ENCODE data around the gene WNT11.
"Not testable (repeated sequence)": the region's sequence is repeated elsewhere in the genome, so short reads cannot be mapped to it uniquely, and the experiment has no call there.

The WNT11 gene

DNA sequence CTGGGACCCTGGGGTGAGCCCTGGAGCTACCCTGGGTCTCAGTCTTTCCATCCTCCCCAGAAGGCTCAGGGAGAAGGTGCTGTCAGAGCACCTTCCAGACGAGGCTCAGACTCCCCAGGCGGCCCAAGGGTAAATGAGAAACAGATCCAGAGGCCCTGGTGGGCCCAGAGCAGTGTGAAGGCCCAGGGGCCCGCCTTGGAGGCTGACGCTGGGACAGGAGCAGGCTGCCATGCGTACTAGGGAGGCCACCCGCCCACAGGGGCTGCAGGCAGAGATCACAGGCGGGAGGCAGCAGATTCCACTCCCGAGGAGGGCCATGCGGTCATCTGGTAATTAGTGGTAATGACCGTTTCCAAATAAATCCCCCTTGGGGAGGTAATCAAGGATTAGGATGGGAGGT is 5.2 kb downstream of the WNT11 start:
- no peak overlapping the region for H3K27ac ChIP-seq
- TF ChIP-seq, protein P1, sequence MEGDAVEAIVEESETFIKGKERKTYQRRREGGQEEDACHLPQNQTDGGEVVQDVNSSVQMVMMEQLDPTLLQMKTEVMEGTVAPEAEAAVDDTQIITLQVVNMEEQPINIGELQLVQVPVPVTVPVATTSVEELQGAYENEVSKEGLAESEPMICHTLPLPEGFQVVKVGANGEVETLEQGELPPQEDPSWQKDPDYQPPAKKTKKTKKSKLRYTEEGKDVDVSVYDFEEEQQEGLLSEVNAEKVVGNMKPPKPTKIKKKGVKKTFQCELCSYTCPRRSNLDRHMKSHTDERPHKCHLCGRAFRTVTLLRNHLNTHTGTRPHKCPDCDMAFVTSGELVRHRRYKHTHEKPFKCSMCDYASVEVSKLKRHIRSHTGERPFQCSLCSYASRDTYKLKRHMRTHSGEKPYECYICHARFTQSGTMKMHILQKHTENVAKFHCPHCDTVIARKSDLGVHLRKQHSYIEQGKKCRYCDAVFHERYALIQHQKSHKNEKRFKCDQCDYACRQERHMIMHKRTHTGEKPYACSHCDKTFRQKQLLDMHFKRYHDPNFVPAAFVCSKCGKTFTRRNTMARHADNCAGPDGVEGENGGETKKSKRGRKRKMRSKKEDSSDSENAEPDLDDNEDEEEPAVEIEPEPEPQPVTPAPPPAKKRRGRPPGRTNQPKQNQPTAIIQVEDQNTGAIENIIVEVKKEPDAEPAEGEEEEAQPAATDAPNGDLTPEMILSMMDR (IDR thresholded peaks at IDR 0.05): no peak
- no peak for TF ChIP-seq ZFX (IDR thresholded peaks at IDR 0.05; ENCODE audit: borderline replicate concordance)

DNA sequence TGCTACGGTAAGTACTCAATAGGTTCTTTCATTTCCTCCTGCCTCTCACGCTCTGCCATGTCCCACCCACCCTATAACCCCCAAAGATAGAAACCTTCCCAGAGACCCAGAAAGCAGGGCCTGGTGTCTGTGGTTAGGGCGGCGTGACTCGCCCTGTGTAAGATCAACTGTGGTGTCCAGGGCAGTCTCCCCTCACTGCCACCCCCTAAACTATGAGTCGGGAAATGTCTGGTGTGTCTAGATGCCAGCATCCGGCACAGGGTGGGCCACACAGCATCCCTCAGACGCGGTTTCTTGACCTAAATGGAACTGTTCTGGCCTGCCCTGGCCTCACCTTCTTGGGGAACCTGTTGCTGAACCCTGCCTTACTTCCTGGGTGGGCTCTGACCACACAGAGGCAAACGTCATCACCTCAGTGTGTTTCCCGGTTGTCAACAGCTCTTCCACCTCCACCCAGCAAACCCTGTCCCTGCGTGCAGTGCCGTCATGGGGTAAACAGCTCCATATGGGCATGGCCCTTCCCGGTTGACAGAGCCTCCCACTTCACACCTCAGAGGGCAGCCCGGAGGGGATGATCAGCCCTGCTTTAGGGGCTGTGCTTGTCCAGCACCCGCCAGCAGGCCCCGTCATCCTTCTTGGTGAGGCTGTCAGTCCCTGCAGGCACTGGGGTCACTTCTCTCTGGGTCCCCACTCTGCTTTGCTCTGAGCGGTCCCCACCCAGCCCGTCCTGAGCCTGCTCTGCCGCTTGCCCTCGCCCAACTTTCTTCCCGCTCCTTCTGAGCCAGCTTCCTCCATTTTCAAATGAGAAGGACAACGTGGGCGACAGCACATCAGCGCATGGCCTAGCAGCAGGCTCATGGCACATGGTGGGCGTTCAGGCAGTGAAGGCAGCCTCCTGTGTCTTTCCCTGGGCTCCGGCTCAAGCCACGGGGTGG is 6.0 kb downstream of the WNT11 start:
- H3K27ac ChIP-seq: no peak overlapping the region
- TF ChIP-seq, protein P1 (IDR thresholded peaks at IDR 0.05): no peak

DNA sequence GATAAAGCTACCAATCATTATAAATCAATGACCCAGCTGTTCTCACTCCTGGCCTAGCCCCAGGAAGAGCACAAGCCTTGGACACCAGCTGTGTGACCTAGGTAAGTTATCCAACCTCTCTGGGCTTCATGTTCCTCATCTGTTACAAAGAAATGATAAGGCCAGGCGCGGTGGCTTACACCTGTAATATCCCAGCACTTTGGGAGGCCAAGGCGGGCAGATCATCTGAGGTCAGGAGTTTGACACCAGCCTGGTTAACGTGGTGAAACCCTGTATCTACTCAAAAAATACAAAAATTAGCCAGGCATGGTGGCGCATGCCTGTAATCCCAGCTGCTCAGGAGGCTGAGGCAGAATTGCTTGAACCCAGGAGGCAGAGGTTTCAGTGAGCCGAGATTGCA is 7.6 kb downstream of the WNT11 start:
- not testable (repeated sequence) for H3K27ac ChIP-seq

DNA sequence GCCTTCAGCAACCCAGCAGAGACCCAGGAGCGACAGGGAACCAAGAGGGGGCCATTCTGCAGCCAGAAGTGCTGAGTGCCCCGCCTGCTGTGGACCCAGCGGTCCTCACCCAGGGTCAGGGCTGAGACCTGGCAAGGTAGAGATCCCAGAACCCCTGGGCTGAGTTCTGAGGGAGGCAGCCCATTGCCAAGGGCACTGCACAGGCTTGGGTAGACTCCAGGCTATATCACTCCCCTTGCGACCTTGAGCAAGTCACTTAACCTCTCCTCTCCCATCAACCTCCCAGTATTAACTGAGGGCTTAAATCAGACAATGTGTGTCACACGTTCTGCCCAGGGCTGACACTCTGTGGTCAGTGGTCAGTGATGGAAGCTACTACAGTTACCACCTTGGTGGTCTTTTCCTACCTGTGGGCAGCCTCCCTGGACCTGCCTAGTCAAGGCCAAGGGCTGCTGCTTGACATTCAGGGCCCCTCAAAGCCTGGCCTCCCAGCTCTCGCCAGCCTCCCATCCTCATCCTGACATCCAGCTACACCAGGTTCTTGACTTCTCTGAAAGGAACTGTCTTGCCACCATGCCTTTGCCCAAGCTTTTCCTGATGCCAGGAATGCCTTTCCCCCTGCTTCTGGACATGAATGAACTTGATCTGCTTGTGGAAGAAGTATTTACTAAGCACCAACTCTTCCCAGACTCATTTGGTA is 8.2 kb downstream of the WNT11 start:
- no peak for TF ChIP-seq ZFX (IDR thresholded peaks at IDR 0.05; ENCODE audit: borderline replicate concordance)
- TF ChIP-seq, protein P1 (IDR thresholded peaks at IDR 0.05): no peak

DNA sequence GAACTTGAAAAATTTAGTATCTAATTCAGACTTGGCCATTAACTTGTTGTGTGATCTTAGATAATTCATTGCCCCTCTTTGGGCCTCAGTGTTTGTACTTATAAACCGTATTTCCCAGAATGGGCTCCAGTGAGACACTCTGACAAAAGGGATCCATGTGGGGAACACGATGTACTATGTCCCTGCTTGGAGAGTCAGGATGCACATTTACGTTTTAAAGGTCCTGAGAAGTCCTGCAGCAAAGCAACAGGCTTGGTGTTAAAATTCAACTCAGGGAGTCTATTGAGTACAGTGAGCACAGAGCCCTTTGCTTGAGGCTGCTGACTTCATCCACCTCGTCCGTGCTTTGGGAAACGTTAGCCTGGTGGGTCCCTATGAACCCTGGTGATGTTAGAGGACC is 9.0 kb downstream of the WNT11 start:
- no peak overlapping the region for H3K27ac ChIP-seq
- no peak for TF ChIP-seq ZFX (IDR thresholded peaks at IDR 0.05; ENCODE audit: borderline replicate concordance)
- TF ChIP-seq, protein P1 (IDR thresholded peaks at IDR 0.05): no peak

More for the DNA sequence above, 8.2 kb downstream of the WNT11 start:
- H3K27ac ChIP-seq: no peak overlapping the region

DNA sequence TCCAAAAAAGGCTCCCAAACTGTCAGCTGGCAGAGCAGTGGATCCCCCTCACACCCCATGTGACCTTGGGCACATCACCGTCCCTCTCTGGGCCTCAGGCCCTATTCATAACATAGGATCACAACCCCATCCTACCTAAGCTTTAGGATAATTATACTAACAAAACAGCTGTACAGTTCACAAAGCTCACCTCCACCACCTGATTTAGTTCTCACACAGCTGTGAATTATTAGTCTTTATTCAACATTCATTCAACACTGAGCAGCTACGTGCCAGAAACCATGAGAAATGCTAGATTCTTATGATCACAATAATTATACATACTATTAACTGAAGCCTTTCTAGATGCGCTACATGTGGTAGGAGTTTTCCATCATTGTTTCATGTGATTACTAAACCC is 9.5 kb downstream of the WNT11 start:
- no peak for TF ChIP-seq ZFX (IDR thresholded peaks at IDR 0.05; ENCODE audit: borderline replicate concordance)
- TF ChIP-seq, protein P1 (IDR thresholded peaks at IDR 0.05): no peak
- no peak overlapping the region for H3K27ac ChIP-seq

DNA sequence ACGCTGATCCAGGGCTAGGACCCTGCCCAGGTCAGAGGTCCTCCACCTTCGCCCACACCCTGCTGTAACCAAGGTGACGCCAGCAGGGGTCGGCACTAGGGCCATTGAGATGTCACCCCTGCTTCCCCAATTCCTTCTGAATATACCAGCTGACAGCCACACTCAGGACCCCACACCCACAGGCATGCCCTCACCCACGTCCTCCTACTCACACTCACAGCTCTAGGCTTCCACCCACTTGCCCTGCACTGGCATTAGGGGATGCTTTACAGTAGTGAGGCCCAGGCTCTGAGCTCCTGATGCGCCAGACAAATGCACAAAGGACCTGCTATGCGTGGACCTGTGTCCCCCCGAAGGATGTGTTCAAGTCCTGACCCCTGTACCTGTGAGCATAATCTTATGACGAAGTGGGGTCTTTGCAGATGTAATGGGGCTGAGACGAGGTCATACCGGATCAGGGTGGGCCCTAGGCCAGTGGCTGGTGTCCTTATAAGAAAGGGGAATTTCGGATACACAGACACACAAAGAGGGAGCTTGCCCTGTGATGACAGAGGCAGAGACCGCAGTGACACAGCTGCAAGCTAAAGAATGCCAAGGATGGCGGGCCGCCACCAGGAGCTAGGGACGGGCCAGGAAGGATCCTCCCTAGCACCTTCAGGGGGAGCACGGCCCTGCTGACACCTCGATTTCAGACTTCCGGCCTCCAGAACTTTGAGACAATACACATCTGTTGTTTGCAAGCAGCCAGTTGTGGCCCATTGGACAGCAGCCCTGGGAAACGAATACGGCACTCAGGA is 11.2 kb downstream of the WNT11 start:
- H3K27ac ChIP-seq: no peak overlapping the region
- TF ChIP-seq ZFX (IDR thresholded peaks at IDR 0.05; ENCODE audit: borderline replicate concordance): no peak
- TF ChIP-seq, protein P1 (IDR thresholded peaks at IDR 0.05): no peak
